Kidney (tissue), 14 donors: ENCODE results near the gene DNAL1. TPM values are rescaled to one million over a fixed set of nuclear protein-coding genes. Genes with fewer than 3 reads are reported as not detected.

Source experiments
- DNase-seq, 5 donors: peaks; one replicate each; pipeline ENCODE4 v3.0.0-alpha.2; 2013 to 2020
- FAIRE-seq: peaks from 2 replicates; lab custom pipeline; 2012; peaks lifted over from hg19 to GRCh38; lab: Jason Lieb, UNC
- H3K27ac ChIP-seq, 2 donors: one replicate each; pipeline ENCODE4 v1.7.0; 2013; ENCODE audit warnings: low read depth in 2 of 2, low read length in 2 of 2, inconsistent platforms in 1 of 2
- H3K27me3 ChIP-seq: one replicate; pipeline ENCODE4 v1.7.1; 2013; ENCODE audit warnings: low read length, inconsistent platforms; ENCODE audit not compliant: control insufficient read depth, insufficient read depth
- H3K36me3 ChIP-seq, 3 donors: one replicate each; pipeline versions ENCODE4 v1.7.0 to v1.7.1; 2013; ENCODE audit warnings: low read length in 3 of 3, control low read depth in 1 of 3, inconsistent platforms in 1 of 3; ENCODE audit not compliant: insufficient read depth in 3 of 3, control insufficient read depth in 2 of 3
- H3K4me1 ChIP-seq, 3 donors: one replicate each; pipeline versions ENCODE4 v1.7.0 to v1.7.1; 2013; ENCODE audit warnings: low read length in 3 of 3, inconsistent platforms in 1 of 3, low read depth in 1 of 3; ENCODE audit not compliant: control insufficient read depth in 2 of 3, insufficient read depth in 2 of 3
- H3K4me3 ChIP-seq, 3 donors: one replicate each; pipeline versions ENCODE4 v1.7.0 to v1.8.1; 2013; ENCODE audit warnings: low read length in 3 of 3, control low read depth in 1 of 3, inconsistent platforms in 1 of 3
- H3K9ac ChIP-seq, 3 donors: one replicate each; pipeline versions ENCODE4 v1.7.0 to v1.7.1; 2013; ENCODE audit warnings: low read length in 3 of 3, control low read depth in 1 of 3, inconsistent platforms in 1 of 3
- H3K9me3 ChIP-seq, 3 donors: one replicate each; pipeline versions ENCODE4 v1.7.0 to v1.7.1; 2013; ENCODE audit warnings: low read length in 3 of 3, control low read depth in 1 of 3, inconsistent platforms in 1 of 3; ENCODE audit not compliant: control insufficient read depth in 2 of 3, insufficient read depth in 1 of 3
- intact Hi-C: fragments of 100-400 bp; cut with DNase I; formaldehyde crosslinking; loops from one replicate; pipeline ENCODE4 v1.11.1; 2022
- polyA plus RNA-seq: library from polyadenylated mRNA; stranded (reverse); fragments of 350-450 nt; fragmentation: Illumina TruSeq; extraction: RNeasy Lipid Tissue Mini Kit (QIAGEN cat#74804); gene quantifications from one replicate; pipeline ENCODE4 v1.2.3, GENCODE V29; 2014; ENCODE audit warnings: low read depth, low replicate concordance; ENCODE audit not compliant: insufficient read depth
- total RNA-seq: library from RNA; stranded (reverse); fragmentation: NEBNext Ultra II Directional; extraction: Animal tissue kit (Norgen Biotek cat#: 25700); gene quantifications from one replicate; pipeline ENCODE4 v1.2.1, GENCODE V29; 2021
- TF ChIP-seq, protein P1 (sequence below): IDR thresholded peaks from 3 replicates; pipeline ENCODE4 v1.5.1; 2012; ENCODE audit warnings: mild to moderate bottlenecking, moderate library complexity, borderline replicate concordance; ENCODE audit not compliant: insufficient read depth; ENCODE audit errors: extremely low read depth
- donor health status: control.
- donor health status: control.
- donor health status: control.
- donor health status: control.
- donor health status: control.
- donor health status: DM: yes; HTN: yes; CAD: no.
- donor health status: Normal renal cell carcinoma (clear cell type).

DNAL1 gene
- total and polyA plus RNA-seq, 2 donors from 2014 or later, result 9.3 to 32.3 TPM

DNA sequence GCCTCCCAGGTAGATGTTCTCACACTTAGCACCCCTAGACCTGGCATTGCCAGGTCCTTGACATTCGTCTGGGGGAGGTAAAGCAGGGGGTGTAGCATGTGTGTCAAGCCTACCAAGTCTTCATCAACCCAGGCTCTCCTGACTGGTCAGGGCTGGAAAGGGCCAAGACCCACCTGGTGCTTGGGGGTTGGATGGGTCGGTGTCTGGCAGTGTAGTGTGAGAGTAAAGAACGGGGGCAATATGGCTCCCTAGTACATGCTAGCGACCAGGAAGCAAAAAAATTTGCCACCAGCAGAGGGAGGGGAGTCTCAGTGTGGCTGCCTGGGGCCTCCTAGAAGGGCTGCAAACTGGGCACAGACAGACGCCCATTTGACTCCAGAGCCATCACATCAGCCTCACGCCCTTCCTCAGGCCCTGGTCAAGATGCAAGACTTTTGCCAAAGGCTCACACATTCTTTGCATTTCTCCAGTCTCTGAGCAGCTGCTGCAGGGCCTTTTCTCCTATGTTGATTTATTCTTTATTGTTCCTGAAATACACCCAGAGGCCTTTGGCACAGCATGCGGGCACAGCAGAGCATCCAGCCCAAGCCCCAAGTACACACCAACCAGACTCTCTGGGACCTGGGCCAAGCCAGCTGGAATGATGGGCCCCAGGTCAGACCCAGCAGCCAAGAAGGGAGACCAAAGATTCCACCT lies 107.7 kb downstream of the DNAL1 start:
- Histone ChIP-seq H3K36me3 (no peaks in the 10 kb centered on the region), H3K4me1 (peaks cover 8 to 77% (median 71%) of the 10 kb centered on the region in 3 donors), H3K27me3 (no peaks in the 10 kb centered on the region), H3K9ac (peak overlapping the region in 1 of 3 donors; percentile 6), H3K4me3 (no peak overlapping the region), H3K27ac (peak overlapping the region; percentile 66 to 75), H3K9me3 (no peaks in the 10 kb centered on the region)
- intact Hi-C loops, result no loop called here
- peak in 3 of 5 donors; percentile 49 to 84 (median 69) for DNase-seq
- FAIRE-seq, result no peak
- TF ChIP-seq, protein P1, sequence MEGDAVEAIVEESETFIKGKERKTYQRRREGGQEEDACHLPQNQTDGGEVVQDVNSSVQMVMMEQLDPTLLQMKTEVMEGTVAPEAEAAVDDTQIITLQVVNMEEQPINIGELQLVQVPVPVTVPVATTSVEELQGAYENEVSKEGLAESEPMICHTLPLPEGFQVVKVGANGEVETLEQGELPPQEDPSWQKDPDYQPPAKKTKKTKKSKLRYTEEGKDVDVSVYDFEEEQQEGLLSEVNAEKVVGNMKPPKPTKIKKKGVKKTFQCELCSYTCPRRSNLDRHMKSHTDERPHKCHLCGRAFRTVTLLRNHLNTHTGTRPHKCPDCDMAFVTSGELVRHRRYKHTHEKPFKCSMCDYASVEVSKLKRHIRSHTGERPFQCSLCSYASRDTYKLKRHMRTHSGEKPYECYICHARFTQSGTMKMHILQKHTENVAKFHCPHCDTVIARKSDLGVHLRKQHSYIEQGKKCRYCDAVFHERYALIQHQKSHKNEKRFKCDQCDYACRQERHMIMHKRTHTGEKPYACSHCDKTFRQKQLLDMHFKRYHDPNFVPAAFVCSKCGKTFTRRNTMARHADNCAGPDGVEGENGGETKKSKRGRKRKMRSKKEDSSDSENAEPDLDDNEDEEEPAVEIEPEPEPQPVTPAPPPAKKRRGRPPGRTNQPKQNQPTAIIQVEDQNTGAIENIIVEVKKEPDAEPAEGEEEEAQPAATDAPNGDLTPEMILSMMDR, result peak; percentile 16

Other genes starting within 250 kb of the DNAL1 start
- 104 TPM for gene NUMB, start 186.4 kb upstream of the DNAL1 start, total RNA-seq
- 42.4 TPM for gene NUMB, start 186.4 kb upstream of the DNAL1 start, polyA plus RNA-seq
- gene RIOX1, start 154.1 kb upstream of the DNAL1 start, total RNA-seq, result 12.4 TPM
- 7.7 TPM for gene RIOX1, start 154.1 kb upstream of the DNAL1 start, polyA plus RNA-seq
- gene ACOT1, start 107.8 kb upstream of the DNAL1 start, total RNA-seq, result 10.9 TPM
- 43.0 TPM for gene ACOT1, start 107.8 kb upstream of the DNAL1 start, polyA plus RNA-seq
- gene HEATR4, start 86.0 kb upstream of the DNAL1 start, total RNA-seq, result 0.85 TPM
- 0.86 TPM for gene HEATR4, start 86.0 kb upstream of the DNAL1 start, polyA plus RNA-seq
- gene ACOT2, start 75.8 kb upstream of the DNAL1 start, total RNA-seq, result 29.4 TPM
- 128 TPM for gene ACOT2, start 75.8 kb upstream of the DNAL1 start, polyA plus RNA-seq
- 3.1 TPM for gene ACOT4, start 53.1 kb upstream of the DNAL1 start, total RNA-seq
- 10.6 TPM for gene ACOT4, start 53.1 kb upstream of the DNAL1 start, polyA plus RNA-seq
- not detected for gene ACOT6, start 32.5 kb upstream of the DNAL1 start, total RNA-seq
- 1.4 TPM for gene ACOT6, start 32.5 kb upstream of the DNAL1 start, polyA plus RNA-seq
- gene PNMA1, start 69.4 kb downstream of the DNAL1 start, total RNA-seq, result 53.1 TPM
- gene PNMA1, start 69.4 kb downstream of the DNAL1 start, polyA plus RNA-seq, result 34.6 TPM
- 20.5 TPM for gene PTGR2, start 206.8 kb downstream of the DNAL1 start, total RNA-seq
- gene PTGR2, start 206.8 kb downstream of the DNAL1 start, polyA plus RNA-seq, result 24.4 TPM
- gene ZNF410, start 241.9 kb downstream of the DNAL1 start, total RNA-seq, result 43.2 TPM
- 35.8 TPM for gene ZNF410, start 241.9 kb downstream of the DNAL1 start, polyA plus RNA-seq